Medulla oblongata (tissue), 1 donor: Measurements from ENCODE around the gene TCF25.

Source experiments
- DNase-seq: peaks from one replicate; pipeline ENCODE4 v3.0.0-alpha.2; 2015; ENCODE audit errors: extremely low spot score

Gene TCF25

DNA sequence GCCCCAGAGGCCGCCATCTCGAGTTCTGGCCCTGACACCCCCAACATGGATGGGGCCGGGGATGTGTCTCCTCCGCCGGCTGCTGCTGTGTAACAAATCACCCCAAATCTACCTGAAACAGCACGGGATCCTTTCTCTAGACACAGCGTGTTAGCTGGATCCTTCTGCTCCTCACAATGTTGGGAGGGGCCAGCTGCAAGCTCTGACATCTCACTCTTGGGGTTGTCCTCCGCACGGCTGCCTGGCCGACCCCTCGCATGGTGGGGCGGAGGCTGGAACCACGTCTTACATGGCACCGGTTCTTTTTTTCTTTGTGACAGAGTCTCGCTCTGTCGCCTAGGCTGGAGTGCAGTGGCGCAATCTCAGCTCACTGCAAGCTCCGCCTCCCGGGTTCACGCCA lies 63.6 kb downstream of the TCF25 start:
- DNase-seq, result no peak

- DNase-seq, result no peak
These were observed 64.9 kb downstream of the TCF25 start for GRCh38 chr16:89938175-89938885.

- no peak for DNase-seq
These were observed 71.4 kb downstream of the TCF25 start for GRCh38 chr16:89944773-89945172.

- DNase-seq, result no peak
These were observed 72.3 kb downstream of the TCF25 start for GRCh38 chr16:89945654-89946053.

GRCh38 chr16:89946515-89946914 lies 73.1 kb downstream of the TCF25 start:
- DNase-seq, result no peak

- DNase-seq, result no peak
These were observed 75.8 kb downstream of the TCF25 start for GRCh38 chr16:89949121-89949742.

GRCh38 chr16:89949756-89950155 lies 76.4 kb downstream of the TCF25 start:
- DNase-seq, result peak; percentile 50

DNA sequence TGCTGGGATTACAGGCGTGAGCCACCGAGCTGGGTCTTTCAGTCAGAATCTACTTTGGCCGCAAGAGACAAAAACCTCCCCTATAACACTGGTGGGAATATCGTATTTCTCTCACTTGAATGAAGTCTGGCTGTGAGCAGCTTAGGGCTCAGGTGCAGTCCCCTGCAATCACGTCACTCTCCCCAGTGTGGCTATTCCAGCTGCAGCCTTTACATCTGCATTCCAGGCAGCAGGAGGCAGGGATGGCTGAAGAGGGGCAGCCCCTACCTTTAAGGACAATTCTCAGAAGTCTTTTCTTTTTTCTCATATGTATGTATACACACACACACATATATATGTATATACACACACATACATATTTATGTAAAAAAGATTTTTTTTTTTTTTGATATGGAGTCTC lies 78.1 kb downstream of the TCF25 start:
- no peak for DNase-seq

GRCh38 chr16:89952049-89952448 lies 78.7 kb downstream of the TCF25 start:
- no peak for DNase-seq

- no peak for DNase-seq
These were observed 79.2 kb downstream of the TCF25 start for GRCh38 chr16:89952551-89952950.

DNA sequence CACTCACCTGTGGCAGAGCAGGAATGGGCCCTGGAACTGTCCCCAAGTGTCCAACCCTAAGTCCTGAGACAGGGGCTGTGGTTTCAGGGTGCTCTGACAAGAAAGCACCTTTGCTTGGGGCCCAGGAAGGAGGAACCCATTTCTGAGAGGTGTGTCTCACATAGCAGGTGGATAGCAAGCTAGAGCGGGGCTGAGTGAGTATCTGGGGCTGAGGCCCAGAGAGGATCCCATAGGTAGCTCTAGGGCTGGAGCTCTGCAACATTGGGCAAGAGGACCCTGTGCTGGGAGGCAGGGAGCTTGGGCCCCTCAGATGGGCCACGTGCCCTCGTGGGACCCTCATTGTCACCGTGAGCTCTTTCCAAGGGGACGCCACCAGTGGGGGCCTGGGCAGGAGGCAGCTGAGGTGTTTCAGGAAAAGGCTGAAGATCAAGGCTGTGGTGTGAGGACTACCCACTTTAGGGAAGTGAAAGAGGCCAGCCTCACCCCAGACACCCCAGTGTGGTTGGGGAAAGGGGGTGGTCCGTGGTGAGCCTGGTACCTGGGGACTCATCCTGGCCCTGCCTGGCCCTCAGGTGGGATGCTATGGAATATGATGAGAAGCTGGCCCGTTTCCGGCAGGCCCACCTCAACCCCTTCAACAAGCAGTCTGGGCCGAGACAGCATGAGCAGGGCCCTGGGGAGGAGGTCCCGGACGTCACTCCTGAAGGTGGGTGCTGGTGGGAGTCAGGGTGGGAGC lies 80.4 kb downstream of the TCF25 start:
- DNase-seq, result no peak

DNA sequence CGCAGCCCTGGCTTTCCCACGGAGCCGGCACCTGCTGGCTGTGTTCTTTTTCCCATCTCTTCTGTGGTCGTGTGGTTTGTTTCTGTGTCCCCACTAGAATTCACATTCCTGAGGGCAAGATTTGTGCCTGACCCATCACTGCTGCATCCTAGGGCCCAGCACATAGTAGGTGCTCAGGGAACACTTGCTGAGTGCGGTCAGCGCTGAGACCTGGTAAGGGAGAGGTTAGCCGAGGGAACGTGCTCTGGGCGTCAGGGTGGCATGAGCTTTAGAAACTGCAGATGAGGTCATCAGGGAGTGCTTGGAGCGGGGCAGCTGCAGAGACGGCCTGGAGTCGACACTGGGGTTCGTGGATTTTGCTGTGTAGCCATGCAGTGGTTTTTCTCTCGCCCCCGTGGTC lies 81.1 kb downstream of the TCF25 start:
- no peak for DNase-seq

DNA sequence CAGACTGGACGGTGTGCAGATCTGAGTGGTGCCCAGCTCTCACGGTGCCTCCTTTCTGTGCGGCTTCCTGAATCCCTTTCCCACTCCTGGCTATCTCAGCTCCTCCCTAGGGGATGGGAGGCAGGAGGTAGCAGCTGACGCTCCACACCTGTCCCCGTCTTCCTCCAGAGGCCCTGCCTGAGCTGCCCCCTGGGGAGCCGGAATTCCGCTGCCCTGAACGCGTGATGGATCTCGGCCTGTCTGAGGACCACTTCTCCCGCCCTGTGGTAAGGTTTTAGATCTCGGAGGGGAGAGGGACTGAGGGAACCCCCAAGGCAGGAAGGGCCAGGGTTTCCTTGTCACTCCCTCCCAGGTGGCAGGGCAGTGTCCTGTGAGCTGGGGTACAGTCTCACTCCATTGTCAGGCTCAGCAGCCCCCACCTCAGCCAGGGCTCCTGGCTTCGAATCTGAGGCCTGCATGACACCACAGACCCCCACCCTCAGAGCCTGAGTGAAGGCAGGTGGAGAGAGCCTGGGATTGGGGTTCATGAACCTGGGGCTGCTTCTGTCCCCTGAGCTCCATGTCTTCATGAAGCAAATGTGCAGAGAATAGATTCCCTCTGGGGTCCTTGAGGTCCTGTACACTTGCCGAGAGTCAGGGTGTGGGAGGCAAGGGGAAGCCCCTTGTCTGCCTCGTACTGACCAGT lies 81.8 kb downstream of the TCF25 start:
- no peak for DNase-seq

- no peak for DNase-seq
These were observed 83.3 kb downstream of the TCF25 start for GRCh38 chr16:89956505-89957215.

DNA sequence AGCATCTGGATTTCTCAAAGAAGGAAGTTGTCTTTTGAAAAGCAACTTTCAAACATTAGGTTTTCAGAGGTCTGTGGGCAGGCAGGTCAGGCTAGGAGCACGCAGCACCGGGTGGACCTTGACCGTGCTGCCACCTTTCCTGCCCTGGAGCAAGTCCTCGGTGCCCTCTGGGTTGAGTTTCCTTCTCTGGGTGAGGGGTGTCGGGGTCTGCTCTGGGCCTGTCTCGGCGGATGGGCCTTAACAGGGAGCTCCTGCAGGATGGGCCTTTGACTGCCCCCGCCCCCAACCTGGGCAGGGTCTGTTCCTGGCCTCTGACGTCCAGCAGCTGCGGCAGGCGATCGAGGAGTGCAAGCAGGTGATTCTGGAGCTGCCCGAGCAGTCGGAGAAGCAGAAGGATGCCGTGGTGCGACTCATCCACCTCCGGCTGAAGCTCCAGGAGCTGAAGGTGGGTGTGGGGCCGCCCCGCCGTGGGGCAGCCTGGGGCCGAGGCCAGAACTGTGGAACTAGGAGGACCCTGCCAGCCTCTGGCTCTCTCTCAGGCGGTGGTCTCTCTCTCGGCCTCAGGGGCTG lies 83.9 kb downstream of the TCF25 start:
- DNase-seq, result no peak

DNA sequence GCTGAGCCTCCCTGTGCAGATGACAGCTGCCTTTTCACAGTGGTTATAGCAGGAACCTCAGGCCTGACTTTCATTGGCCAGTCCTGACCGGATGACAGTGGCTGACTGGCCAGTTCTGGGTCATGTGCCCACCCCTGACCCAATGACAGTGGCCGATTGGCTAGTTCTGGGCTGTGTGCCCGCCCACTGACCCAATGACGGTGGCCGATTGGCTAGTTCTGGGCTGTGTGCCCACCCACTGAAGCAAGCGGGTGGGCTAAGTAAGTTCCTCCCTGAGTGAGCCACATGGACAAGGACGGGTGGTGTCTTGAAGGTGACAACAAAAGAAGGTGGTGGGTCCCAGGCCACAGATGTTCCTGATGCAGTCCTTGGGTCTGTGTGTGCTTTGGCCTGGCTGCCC lies 84.7 kb downstream of the TCF25 start:
- no peak for DNase-seq

GRCh38 chr16:89958596-89958995 lies 85.2 kb downstream of the TCF25 start:
- DNase-seq, result no peak

DNA sequence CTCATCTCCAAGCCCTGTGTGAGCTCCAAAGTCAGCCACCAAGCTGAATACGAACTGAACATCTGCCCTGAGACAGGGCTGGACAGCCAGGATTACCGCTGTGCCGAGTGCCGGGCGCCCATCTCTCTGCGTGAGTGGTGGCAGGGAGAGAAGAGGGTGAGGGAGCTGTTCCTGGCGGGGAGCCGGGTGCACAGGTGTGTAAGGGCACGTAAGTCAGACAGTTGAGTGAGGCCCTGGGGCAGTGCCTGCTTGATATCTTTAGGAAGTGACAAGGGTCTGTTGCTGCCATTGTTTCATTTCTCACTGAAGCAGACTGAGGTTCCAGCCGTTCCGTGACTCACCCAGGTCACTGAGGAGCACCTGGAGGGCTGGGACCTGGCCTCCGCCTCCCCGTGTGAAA lies 87.6 kb downstream of the TCF25 start:
- no peak for DNase-seq
